H1 (cell line): ENCODE results near the gene MACROD1. TPM values are rescaled to one million over a fixed set of nuclear protein-coding genes. Genes with fewer than 3 reads are reported as not detected.

Experiments
- CTCF ChIA-PET: fragments of 300-600 bp; sonication (Branson Sonifier 250); formaldehyde crosslinking; loops from one replicate; lab custom pipeline; 2021; ENCODE audit not compliant: partially characterized antibody; lab: Charles Lee
- POLR2A ChIA-PET: fragments of 300-600 bp; sonication (Branson Sonifier 250); formaldehyde crosslinking; loops from one replicate; lab custom pipeline; 2021; ENCODE audit warnings: inconsistent platforms; ENCODE audit not compliant: partially characterized antibody; lab: Charles Lee
- DNase-seq, 2 experiments: peaks; one replicate each; pipeline versions ENCODE4 v3.0.0 to v3.0.0-alpha.2; 2010 to 2022; ENCODE audit warnings: low spot score in 2 of 2, low read depth in 1 of 2, mixed read lengths in 1 of 2
- FAIRE-seq: peaks from 2 replicates; lab custom pipeline; 2011; peaks lifted over from hg19 to GRCh38; lab: Jason Lieb, UNC
- H2AFZ ChIP-seq: 2 replicates; pipeline ENCODE4 v1.8.1; 2012; ENCODE audit warnings: low read length, inconsistent platforms
- H2AK5ac ChIP-seq: 2 replicates; pipeline ENCODE4 v1.6.1; 2013; ENCODE audit warnings: low read depth, low read length
- H2BK120ac ChIP-seq: replicated peaks from 2 replicates; pipeline ENCODE3; 2013; ENCODE audit warnings: low read depth, low read length, inconsistent platforms
- H2BK12ac ChIP-seq: 2 replicates; pipeline ENCODE4 v1.6.1; 2013; ENCODE audit warnings: low read depth, low read length
- H2BK15ac ChIP-seq: 2 replicates; pipeline ENCODE4 v1.6.1; 2013; ENCODE audit warnings: low read length
- H2BK20ac ChIP-seq: 2 replicates; pipeline ENCODE4 v1.6.1; 2013; ENCODE audit warnings: low read length
- H2BK5ac ChIP-seq: 2 replicates; pipeline ENCODE4 v1.6.1; 2013; ENCODE audit warnings: low read depth, low read length
- H3K14ac ChIP-seq: 2 replicates; pipeline ENCODE4 v1.6.1; 2013; ENCODE audit warnings: inconsistent platforms; ENCODE audit not compliant: insufficient read length
- H3K18ac ChIP-seq: 2 replicates; pipeline ENCODE4 v1.6.1; 2013; ENCODE audit warnings: low read length; ENCODE audit errors: extremely low read depth
- H3K23ac ChIP-seq: 2 replicates; pipeline ENCODE4 v1.6.1; 2013; ENCODE audit warnings: inconsistent platforms; ENCODE audit not compliant: insufficient read length
- H3K23me2 ChIP-seq: 2 replicates; pipeline ENCODE4 v1.6.1; 2013; ENCODE audit warnings: low read depth, low read length
- H3K27ac ChIP-seq: 2 replicates; pipeline ENCODE4 v1.6.1; 2011; ENCODE audit warnings: low read depth, low read length, inconsistent platforms
- H3K27me3 ChIP-seq, 4 experiments: replicated peaks in 1 of 4; 1 replicate in 1 of 4; 2 replicates in 3 of 4; pipeline versions ENCODE4 v1.6.1 to v1.8.1; 2011 to 2013; ENCODE audit warnings: low read length in 3 of 4, mild to moderate bottlenecking in 3 of 4, inconsistent platforms in 2 of 4, mixed read lengths in 2 of 4, moderate library complexity in 1 of 4; ENCODE audit not compliant: control insufficient read depth in 3 of 4, insufficient read depth in 3 of 4; ENCODE audit errors: extremely low read depth in 1 of 4
- H3K36me3 ChIP-seq, 4 experiments: 2 replicates each; pipeline versions ENCODE4 v1.6.1 to v1.8.1; 2011 to 2013; ENCODE audit warnings: mild to moderate bottlenecking in 4 of 4, low read length in 3 of 4, moderate library complexity in 2 of 4, control low read depth in 1 of 4, inconsistent platforms in 1 of 4; ENCODE audit not compliant: insufficient read depth in 4 of 4, control insufficient read depth in 2 of 4
- H3K4ac ChIP-seq: replicated peaks from 2 replicates; pipeline ENCODE3; 2013; ENCODE audit warnings: low read length, low read depth, mixed read lengths, inconsistent platforms; ENCODE audit not compliant: insufficient read length
- H3K4me1 ChIP-seq, 4 experiments: replicated peaks in 1 of 4; 1 replicate in 1 of 4; 2 replicates in 3 of 4; pipeline versions ENCODE4 v1.6.1 to v1.8.1; 2011 to 2013; ENCODE audit warnings: low read length in 3 of 4, inconsistent platforms in 2 of 4, mixed read lengths in 1 of 4; ENCODE audit not compliant: insufficient read depth in 4 of 4, control insufficient read depth in 3 of 4
- H3K4me2 ChIP-seq, 2 experiments: 2 replicates each; pipeline versions ENCODE4 v1.6.1 to v1.8.1; 2011 to 2013; ENCODE audit warnings: low read depth in 2 of 2, low read length in 2 of 2, control low read depth in 1 of 2, inconsistent platforms in 1 of 2, mild to moderate bottlenecking in 1 of 2; ENCODE audit not compliant: insufficient read depth in 1 of 2
- H3K4me3 ChIP-seq, 4 experiments: fragments of 200-600, 300-600 bp in 1 of 4; sonication (generic), shearing (Covaris generic), sonication (Bioruptor Twin) in 1 of 4; 2 replicates each; pipeline versions ENCODE4 v1.5.1 to v1.8.1; 2011 to 2016; ENCODE audit warnings: low read length in 4 of 4, low read depth in 3 of 4, control low read depth in 2 of 4, inconsistent platforms in 2 of 4, mild to moderate bottlenecking in 2 of 4, mixed read lengths in 1 of 4, moderate library complexity in 1 of 4; ENCODE audit not compliant: insufficient read depth in 2 of 4; ENCODE audit errors: extremely low read depth in 1 of 4
- H3K56ac ChIP-seq: replicated peaks from 2 replicates; pipeline ENCODE3; 2013; ENCODE audit warnings: low read depth, mild to moderate bottlenecking, mixed read lengths, low read length, inconsistent platforms; ENCODE audit not compliant: insufficient read length
- H3K79me1 ChIP-seq: 2 replicates; pipeline ENCODE4 v1.6.1; 2013; ENCODE audit warnings: low read depth, low read length, control low read depth
- H3K79me2 ChIP-seq, 2 experiments: 2 replicates each; pipeline versions ENCODE4 v1.6.1 to v1.8.1; 2012 to 2013; ENCODE audit warnings: low read length in 2 of 2, mild to moderate bottlenecking in 2 of 2, inconsistent platforms in 1 of 2; ENCODE audit not compliant: insufficient read depth in 2 of 2, control insufficient read depth in 1 of 2
- H3K9ac ChIP-seq, 4 experiments: replicated peaks in 1 of 4; 1 replicate in 1 of 4; 2 replicates in 3 of 4; pipeline versions ENCODE4 v1.6.1 to v1.8.1; 2011 to 2013; ENCODE audit warnings: low read depth in 3 of 4, low read length in 3 of 4, control low read depth in 2 of 4, mild to moderate bottlenecking in 2 of 4, moderate library complexity in 2 of 4, inconsistent platforms in 1 of 4; ENCODE audit errors: extremely low read depth in 1 of 4
- H3K9me3 ChIP-seq, 2 experiments: 2 replicates each; pipeline versions ENCODE4 v1.6.1 to v1.8.1; 2012 to 2013; ENCODE audit warnings: mild to moderate bottlenecking in 2 of 2, moderate library complexity in 2 of 2, control low read depth in 1 of 2, inconsistent platforms in 1 of 2, low read depth in 1 of 2, low read length in 1 of 2, mixed read lengths in 1 of 2; ENCODE audit not compliant: insufficient read depth in 2 of 2
- H4K20me1 ChIP-seq, 2 experiments: replicated peaks in 1 of 2; 2 replicates each; pipeline versions ENCODE3 to v1.8.1; 2011 to 2013; ENCODE audit warnings: inconsistent platforms in 2 of 2, low read length in 2 of 2, mild to moderate bottlenecking in 1 of 2; ENCODE audit not compliant: insufficient read depth in 2 of 2, control insufficient read depth in 1 of 2
- H4K5ac ChIP-seq: 2 replicates; pipeline ENCODE4 v1.6.1; 2013; ENCODE audit warnings: low read length, low read depth, mixed read lengths, inconsistent platforms; ENCODE audit not compliant: insufficient read length
- H4K8ac ChIP-seq: 2 replicates; pipeline ENCODE4 v1.8.0; 2013; ENCODE audit warnings: mild to moderate bottlenecking, moderate library complexity, low read length, inconsistent platforms; ENCODE audit not compliant: insufficient read depth; ENCODE audit errors: extremely low read depth
- H4K91ac ChIP-seq: replicated peaks from 2 replicates; pipeline ENCODE3; 2013; ENCODE audit warnings: low read length, mixed read lengths, inconsistent platforms; ENCODE audit not compliant: insufficient read length
- TBP ChIP-seq: IDR thresholded peaks from 2 replicates; pipeline ENCODE4 v1.6.1; 2011; ENCODE audit warnings: low read depth, low read length, improper control_type of control experiment
- WGBS, 2 experiments: shearing (Covaris generic) in 1 of 2; methylation state at CpG; one replicate each; pipeline versions ENCODE4 v1.1.6 to v1.1.7; 2013 to 2015; ENCODE audit warnings: low lambda C conversion rate in 2 of 2, mixed read lengths in 2 of 2, inconsistent platforms in 1 of 2, low coverage in 1 of 2, missing lambda C conversion rate in 1 of 2; ENCODE audit not compliant: insufficient replicate concordance in 2 of 2, insufficient coverage in 1 of 2, insufficient read length in 1 of 2; ENCODE audit errors: extremely low coverage in 1 of 2, missing lambda C conversion rate in 1 of 2; 5-methylcytosine and 5-hydroxymethylcytosine counted together
- polyA plus RNA-seq, 7 experiments: library from polyadenylated mRNA; depleted of rRNA in 3 of 7; stranded (reverse) in 5 of 7; unstranded in 2 of 7; fragments of >200 nt in 5 of 7; fragments of 200-250 nt in 2 of 7; gene quantifications; 1 replicate in 5 of 7; 2 replicates in 1 of 7; 4 replicates in 1 of 7; pipeline versions ENCODE4 v1.2.1 to v1.2.3, GENCODE V29; 2011 to 2013; ENCODE audit warnings: missing spikeins in 2 of 7, mixed read lengths in 2 of 7
- total RNA-seq: library from RNA; stranded (reverse); fragmentation: NEBNext Ultra II Directional; extraction: Animal tissue kit (Norgen Biotek cat#: 25700); gene quantifications from 2 replicates; pipeline ENCODE4 v1.2.1, GENCODE V29; 2021

Gene MACROD1
- total and polyA plus RNA-seq, 2 of the 8 experiments (the other 6 are each of a cell fraction or from before 2014, with no cell fraction given): 19.5 to 34.1 TPM

DNA sequence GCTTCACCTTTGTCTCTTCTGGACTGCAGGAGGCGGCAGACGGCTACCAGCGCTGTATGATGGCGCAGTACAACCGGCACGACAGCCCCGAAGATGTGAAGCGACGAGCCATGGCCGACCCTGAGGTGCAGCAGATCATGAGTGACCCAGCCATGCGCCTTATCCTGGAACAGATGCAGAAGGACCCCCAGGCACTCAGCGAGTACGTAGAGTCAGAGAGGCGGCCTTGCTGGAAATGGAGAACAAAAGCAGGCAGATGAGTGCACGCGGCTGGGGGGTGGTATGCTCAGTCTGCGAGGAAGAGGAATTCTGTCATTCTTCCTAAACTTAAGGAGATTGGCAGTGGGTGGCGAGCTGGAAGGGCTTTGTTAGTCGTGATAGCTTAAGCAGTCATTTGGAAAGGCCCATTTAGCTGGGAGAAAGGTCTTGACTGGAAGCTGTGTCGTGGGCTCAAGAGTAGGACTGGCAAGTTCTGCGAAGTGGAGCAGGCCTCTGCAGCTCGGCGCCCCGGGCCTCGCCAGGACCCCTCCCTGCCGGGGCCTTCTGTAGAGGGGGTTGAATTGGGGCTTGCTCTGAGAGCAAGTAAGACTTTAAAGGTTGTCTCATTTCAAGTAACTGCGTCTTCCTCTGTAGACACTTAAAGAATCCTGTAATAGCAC lies 37.6 kb upstream of the MACROD1 start:
- H3K9ac ChIP-seq: no peak overlapping the region
- no peak overlapping the region for H3K56ac ChIP-seq
- H4K91ac ChIP-seq: no peak overlapping the region
- no peaks in the 10 kb centered on the region for H3K79me1 ChIP-seq
- no peak overlapping the region for H3K4me2 ChIP-seq
- H3K4me3 ChIP-seq: no peak overlapping the region
- no peaks in the 10 kb centered on the region; the same call in 1 of the 2 replicates for H3K23me2 ChIP-seq
- no peak overlapping the region for H2AFZ ChIP-seq
- H2BK15ac ChIP-seq: no peak overlapping the region
- no peak overlapping the region for H2AK5ac ChIP-seq
- peaks cover 0 to 5% (median 0%) of the 10 kb centered on the region in 4 experiments; a peak in 3 of 7 replicates for H3K4me1 ChIP-seq
- peaks cover 5 to 21% of the 10 kb centered on the region in 2 experiments for H4K20me1 ChIP-seq
- H3K14ac ChIP-seq: no peak overlapping the region
- no peak overlapping the region for H2BK120ac ChIP-seq
- no peak overlapping the region for H4K5ac ChIP-seq
- no peak overlapping the region for H3K27ac ChIP-seq
- H3K4ac ChIP-seq: no peak overlapping the region
- no peaks in the 10 kb centered on the region for H3K79me2 ChIP-seq
- H2BK20ac ChIP-seq: no peak overlapping the region
- no peak overlapping the region for H4K8ac ChIP-seq
- H3K36me3 ChIP-seq: peaks cover 41 to 71% (median 57%) of the 10 kb centered on the region in 4 experiments
- CTCF ChIA-PET: interaction anchor here (1.0 to 7.4 kb wide), 21 partner anchors 11 to 208 kb away, joined by 3 to 68 read pairs (median 6); partner anchors contain the start of genes ESRRA, NUDT22, PLCB3 and TRMT112
- H3K23ac ChIP-seq: no peak overlapping the region
- H3K27me3 ChIP-seq: no peaks in the 10 kb centered on the region; a peak in 1 of 7 replicates
- no peak overlapping the region for H2BK12ac ChIP-seq
- no peak overlapping the region for H3K18ac ChIP-seq
- no peaks in the 10 kb centered on the region for H3K9me3 ChIP-seq
- DNase-seq (no peak), FAIRE-seq (no peak)
- POLR2A ChIA-PET: interaction anchor here (1.1 to 18.4 kb wide), 4 partner anchors 15 to 41 kb away, joined by 3 to 253 read pairs (median 112); partner anchors contain the start of genes NUDT22, PPP1R14B, STIP1 and TRPT1
- 91% methylated on average over 25 of the region's 27 CpGs; no CpG with 5 or more reads in 1 of the 2 experiments for WGBS, 2 experiments
- H2BK5ac ChIP-seq: no peak overlapping the region
- TF ChIP-seq TBP: no peak
